Naive thymus-derived CD8-positive, alpha-beta T cell (primary cell): ENCODE data around the gene VPS8. TPM values are rescaled to one million over a fixed set of nuclear protein-coding genes. Genes with fewer than 3 reads are reported as not detected.
A peak's percentile ranks its signal among the peaks of the same experiment; 100 is the strongest.

Experiments
- ATAC-seq, 2 donors: fragments of 150-1000 bp; cut with Tn5 transposase in 1 of 2; sonication (Bioruptor Pico), chemical (Tn5 transposase) in 1 of 2; 1 replicate in 1 of 2; 2 replicates in 1 of 2; pipeline ENCODE4 v1.10.0; 2021; ENCODE audit warnings: mild to moderate bottlenecking in 2 of 2, moderate library complexity in 2 of 2
- POLR2A ChIA-PET: fragments of 350-600 bp; sonication (Branson Sonifier 250); formaldehyde crosslinking; loops from one replicate; lab custom pipeline; 2021; ENCODE audit warnings: antibody characterized with exemption; lab: Charles Lee
- DNase-seq, 10 donors: peaks; one replicate each; pipeline versions ENCODE4 v3.0.0 to v3.0.0-alpha.2; 2020 to 2022
- H3K27ac Mint-ChIP-seq, 10 donors: one replicate each; pipeline ENCODE4 v1.8.0; 2020 to 2022; ENCODE audit warnings: mild to moderate bottlenecking in 10 of 10, mixed read lengths in 10 of 10, moderate library complexity in 4 of 10, inconsistent platforms in 1 of 10
- H3K27me3 Mint-ChIP-seq, 5 donors: one replicate each; pipeline ENCODE4 v1.8.0; 2021 to 2022; ENCODE audit warnings: mixed read lengths in 5 of 5
- H3K36me3 Mint-ChIP-seq, 3 donors: one replicate each; pipeline ENCODE4 v1.8.0; 2020 to 2022; ENCODE audit warnings: mixed read lengths in 3 of 3, mild to moderate bottlenecking in 2 of 3, inconsistent platforms in 1 of 3
- H3K4me1 Mint-ChIP-seq, 4 donors: one replicate each; pipeline ENCODE4 v1.8.0; 2021 to 2022; ENCODE audit warnings: mixed read lengths in 4 of 4
- H3K4me3 Mint-ChIP-seq, 10 donors: one replicate each; pipeline ENCODE4 v1.8.0; 2020 to 2022; ENCODE audit warnings: mild to moderate bottlenecking in 10 of 10, mixed read lengths in 10 of 10, moderate library complexity in 6 of 10, inconsistent platforms in 1 of 10
- H3K9me3 Mint-ChIP-seq, 9 donors: one replicate each; pipeline ENCODE4 v1.8.0; 2020 to 2022; ENCODE audit warnings: mixed read lengths in 9 of 9, mild to moderate bottlenecking in 3 of 9, inconsistent platforms in 1 of 9, moderate library complexity in 1 of 9
- polyA plus RNA-seq, 3 donors: library from polyadenylated mRNA; unstranded; fragments of 300-500 nt; fragmentation: Illumina TruSeq; gene quantifications; one replicate each; pipeline ENCODE4 v1.2.3, GENCODE V29; 2021
- total RNA-seq, 8 experiments: library from RNA in 2 of 8; stranded (reverse) in 2 of 8; gene quantifications; one replicate each; pipeline ENCODE4 v1.2.3 and lab custom pipeline; 2021 to 2026

The VPS8 gene
- 100 to 1,000 TPM; 102 to 105 TPM for total RNA-seq
- 10 to 100 TPM; 19.0 to 30.8 (median 23.9) TPM for polyA plus RNA-seq
- 49.3 to 134 (median 108) reads per million in 6 experiments for total RNA-seq (lab: John Stamatoyannopoulos, UW)

- H3K9me3 Mint-ChIP-seq: peaks cover 0 to 4% (median 0%) of the 10 kb centered on the region in 9 donors
These were observed at the start of gene VPS8 for GRCh38 chr3:184811999-184812661. Gene VPS8, plus strand, starts transcription at chr3:184812166. Its CDS starts 12,467 bp downstream, at chr3:184824633.

DNA sequence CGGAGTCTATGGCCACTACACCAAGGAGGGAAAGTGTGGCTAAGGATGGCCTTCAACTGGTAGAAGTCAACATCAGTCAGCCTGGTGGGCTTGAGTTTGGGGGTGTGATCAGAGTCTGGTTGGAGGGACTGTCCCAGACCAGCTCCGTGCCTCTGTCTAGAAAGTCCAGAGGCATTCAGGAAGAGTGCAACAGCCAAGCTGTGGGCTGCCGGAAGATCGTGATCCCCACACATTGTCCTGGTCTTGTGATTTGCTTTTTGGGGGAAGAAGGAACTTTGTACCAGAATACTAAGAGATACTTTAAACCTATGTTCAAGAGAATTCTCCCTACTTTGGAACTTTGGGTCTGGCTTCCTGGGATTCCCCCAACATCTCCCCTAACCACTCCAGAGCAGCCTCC, 47.8 kb upstream of the VPS8 start:
- Mint-ChIP-seq H3K36me3 (no peaks in the 10 kb centered on the region), H3K4me3 (no peak overlapping the region), H3K27ac (no peak overlapping the region), H3K4me1 (peaks cover 0 to 17% (median 0%) of the 10 kb centered on the region in 4 donors), H3K27me3 (peaks cover 3 to 18% (median 10%) of the 10 kb centered on the region in 5 donors), H3K9me3 (no peaks in the 10 kb centered on the region)
- ATAC-seq: no peak
- POLR2A ChIA-PET: no interaction called here
- DNase-seq: no peak

More at GRCh38 chr3:184811999-184812661, at the start of gene VPS8:
- DNase-seq: peak; percentile 94 to 98 (median 96)
- Mint-ChIP-seq H3K4me3 (peak within 1 kb of the TSS; percentile 92 to 100 (median 96)), H3K27ac (peak within 1 kb of the TSS; percentile 95 to 100 (median 98)), H3K27me3 (peaks cover 0 to 3% (median 0%) of the 10 kb centered on the region in 5 donors), H3K4me1 (peaks cover 21 to 58% (median 51%) of the 10 kb centered on the region in 4 donors), H3K36me3 (peaks cover 0 to 11% (median 5%) of the 10 kb centered on the region in 3 donors)
- ATAC-seq: peak; percentile 82 to 83
- POLR2A ChIA-PET: interaction anchor here (0.5 to 1.0 kb wide), 6 partner anchors 12 to 450 kb away, joined by 3 to 4 read pairs (median 3); partner anchors contain the start of genes CLCN2, EPHB3 and POLR2H

DNA sequence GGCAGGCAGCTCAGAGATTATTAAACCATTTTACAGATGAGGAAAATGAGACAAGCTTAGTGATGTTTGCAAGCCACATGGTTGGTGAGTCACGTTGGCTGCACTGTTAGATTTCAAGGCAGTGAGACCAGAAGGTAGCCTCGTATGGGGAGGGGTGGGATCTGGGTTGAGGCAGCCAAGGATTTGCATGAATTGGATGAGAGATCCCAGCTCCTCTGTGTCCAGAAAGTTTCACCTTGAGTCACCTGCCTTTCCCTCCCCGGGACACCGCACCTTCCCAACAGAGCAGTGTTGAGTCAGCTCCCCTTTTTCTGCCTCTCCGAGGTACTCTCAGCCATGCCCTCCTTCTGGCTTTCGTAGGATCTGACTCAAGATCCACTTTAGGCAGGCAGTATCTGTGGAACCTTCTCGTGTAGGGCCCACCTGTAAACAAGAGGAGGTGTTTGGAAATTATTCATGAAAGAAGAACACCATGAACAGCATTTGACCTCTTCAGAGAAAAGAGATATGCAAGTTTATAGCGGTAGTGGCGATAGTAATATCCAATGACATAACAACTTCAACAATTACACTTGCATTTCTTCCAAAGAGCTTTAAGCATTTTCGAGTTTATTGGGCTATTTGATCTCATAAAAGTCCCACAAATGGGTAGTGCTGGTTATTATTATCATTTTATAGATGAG, 46.8 kb upstream of the VPS8 start:
- POLR2A ChIA-PET: no interaction called here
- H3K27me3 Mint-ChIP-seq: peaks cover 4 to 18% (median 11%) of the 10 kb centered on the region in 5 donors
- no peak for DNase-seq
- no peak overlapping the region for H3K27ac Mint-ChIP-seq
- H3K4me1 Mint-ChIP-seq: peaks cover 0 to 17% (median 0%) of the 10 kb centered on the region in 4 donors
- no peaks in the 10 kb centered on the region for H3K36me3 Mint-ChIP-seq
- H3K4me3 Mint-ChIP-seq: no peak overlapping the region
- no peaks in the 10 kb centered on the region for H3K9me3 Mint-ChIP-seq
- no peak for ATAC-seq

GRCh38 chr3:184765730-184766074, 46.3 kb upstream of the VPS8 start:
- H3K9me3 Mint-ChIP-seq: no peaks in the 10 kb centered on the region
- DNase-seq (no peak), ATAC-seq (no peak)
- H3K4me3 Mint-ChIP-seq: peak overlapping the region in 1 of 10 donors; percentile 1
- no peaks in the 10 kb centered on the region for H3K36me3 Mint-ChIP-seq
- H3K27me3 Mint-ChIP-seq: peaks cover 4 to 18% (median 11%) of the 10 kb centered on the region in 5 donors
- H3K4me1 Mint-ChIP-seq: peaks cover 0 to 17% (median 0%) of the 10 kb centered on the region in 4 donors
- H3K27ac Mint-ChIP-seq: no peak overlapping the region
- POLR2A ChIA-PET: no interaction called here

DNA sequence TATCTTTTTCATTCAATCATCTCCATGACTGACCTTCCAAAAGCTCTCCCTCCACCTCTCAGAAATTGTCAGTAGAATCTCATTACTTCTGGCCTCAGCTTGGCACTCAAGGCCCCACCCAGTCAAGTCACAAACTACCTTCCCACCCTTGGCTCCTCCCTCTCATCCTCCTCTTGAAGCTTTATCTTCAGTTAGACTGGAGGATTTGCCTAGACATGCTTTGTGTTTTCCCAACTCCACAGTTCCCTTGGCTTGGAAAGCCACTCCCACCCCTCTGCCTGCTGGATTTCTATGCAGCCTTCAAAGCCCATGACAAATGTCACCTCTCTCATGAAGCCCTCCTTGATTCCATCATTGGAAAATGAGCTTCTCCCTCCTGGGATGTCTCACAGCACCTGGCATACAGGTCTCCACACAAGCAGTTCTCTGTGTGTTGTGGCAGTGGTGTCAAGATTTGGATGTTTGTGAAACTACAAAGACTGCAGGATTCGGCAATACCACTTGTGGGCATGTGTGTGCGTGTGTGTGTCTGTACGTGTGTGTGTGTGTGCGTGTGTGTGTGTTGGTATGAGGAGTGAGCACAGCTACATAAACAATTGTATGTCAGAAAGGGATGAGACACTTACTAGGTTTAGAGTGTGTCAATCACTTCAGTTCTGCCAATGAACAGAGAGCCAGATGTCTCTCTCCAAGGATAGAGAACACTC, 45.3 kb upstream of the VPS8 start:
- H3K36me3 Mint-ChIP-seq: no peaks in the 10 kb centered on the region
- H3K4me1 Mint-ChIP-seq: peaks cover 0 to 17% (median 0%) of the 10 kb centered on the region in 4 donors
- DNase-seq (peak in 1 of 10 donors; percentile 10), ATAC-seq (no peak)
- H3K9me3 Mint-ChIP-seq: no peaks in the 10 kb centered on the region
- peaks cover 4 to 18% (median 11%) of the 10 kb centered on the region in 5 donors for H3K27me3 Mint-ChIP-seq
- peak overlapping the region in 2 of 10 donors; percentile 14 to 22 for H3K27ac Mint-ChIP-seq
- no peak overlapping the region for H3K4me3 Mint-ChIP-seq
- POLR2A ChIA-PET: no interaction called here

DNA sequence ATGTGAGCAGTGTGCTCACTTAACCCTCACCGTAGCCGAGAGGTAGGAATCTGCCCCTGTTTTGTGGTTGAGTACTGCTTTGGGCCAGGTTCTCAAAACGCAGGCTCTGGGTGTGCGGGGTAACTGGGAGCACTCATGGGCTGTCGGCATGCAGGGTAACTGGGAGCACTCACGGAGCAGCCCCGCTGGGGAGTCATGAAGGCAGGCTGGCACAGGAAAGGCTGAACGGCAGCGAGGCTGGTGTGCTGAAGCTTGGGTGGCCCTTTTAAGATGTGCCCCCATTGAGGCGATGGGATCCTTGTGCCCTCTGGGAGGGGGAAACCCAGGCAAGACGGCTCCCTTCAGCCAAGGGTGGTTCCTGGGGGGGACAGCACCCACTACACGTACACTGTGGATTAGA, 44.6 kb upstream of the VPS8 start:
- POLR2A ChIA-PET: no interaction called here
- Mint-ChIP-seq H3K36me3 (no peaks in the 10 kb centered on the region), H3K27me3 (peaks cover 4 to 18% (median 11%) of the 10 kb centered on the region in 5 donors), H3K9me3 (no peaks in the 10 kb centered on the region), H3K4me3 (no peak overlapping the region), H3K4me1 (peaks cover 0 to 17% (median 0%) of the 10 kb centered on the region in 4 donors), H3K27ac (no peak overlapping the region)
- no peak for DNase-seq
- ATAC-seq: no peak

GRCh38 chr3:184769382-184770170, 42.4 kb upstream of the VPS8 start:
- H3K9me3 Mint-ChIP-seq: no peaks in the 10 kb centered on the region
- POLR2A ChIA-PET: no interaction called here
- no peak for DNase-seq

GRCh38 chr3:184770541-184770940, 41.4 kb upstream of the VPS8 start:
- no peak overlapping the region for H3K4me3 Mint-ChIP-seq
- no peak for ATAC-seq
- H3K4me1 Mint-ChIP-seq: peaks cover 0 to 11% (median 0%) of the 10 kb centered on the region in 4 donors
- DNase-seq: no peak
- POLR2A ChIA-PET: no interaction called here
- no peaks in the 10 kb centered on the region for H3K9me3 Mint-ChIP-seq
- H3K27me3 Mint-ChIP-seq: peaks cover 3 to 14% (median 10%) of the 10 kb centered on the region in 5 donors
- no peaks in the 10 kb centered on the region for H3K36me3 Mint-ChIP-seq
- no peak overlapping the region for H3K27ac Mint-ChIP-seq

More at GRCh38 chr3:184769382-184770170, 42.4 kb upstream of the VPS8 start:
- no peaks in the 10 kb centered on the region for H3K36me3 Mint-ChIP-seq
- no peak overlapping the region for H3K4me3 Mint-ChIP-seq
- no peak for ATAC-seq
- H3K27ac Mint-ChIP-seq: peak overlapping the region in 1 of 10 donors; percentile 33
- peaks cover 0 to 17% (median 0%) of the 10 kb centered on the region in 4 donors for H3K4me1 Mint-ChIP-seq
- H3K27me3 Mint-ChIP-seq: peaks cover 3 to 14% (median 8%) of the 10 kb centered on the region in 5 donors

- H3K36me3 Mint-ChIP-seq: no peaks in the 10 kb centered on the region
- ATAC-seq: no peak
- peaks cover 5 to 12% (median 10%) of the 10 kb centered on the region in 5 donors for H3K27me3 Mint-ChIP-seq
- H3K4me1 Mint-ChIP-seq: peaks cover 0 to 3% (median 0%) of the 10 kb centered on the region in 4 donors
- H3K27ac Mint-ChIP-seq: no peak overlapping the region
- H3K9me3 Mint-ChIP-seq: no peaks in the 10 kb centered on the region
- POLR2A ChIA-PET: no interaction called here
- no peak overlapping the region for H3K4me3 Mint-ChIP-seq
- DNase-seq: no peak
These were observed 40.5 kb upstream of the VPS8 start for GRCh38 chr3:184771301-184772127.

DNA sequence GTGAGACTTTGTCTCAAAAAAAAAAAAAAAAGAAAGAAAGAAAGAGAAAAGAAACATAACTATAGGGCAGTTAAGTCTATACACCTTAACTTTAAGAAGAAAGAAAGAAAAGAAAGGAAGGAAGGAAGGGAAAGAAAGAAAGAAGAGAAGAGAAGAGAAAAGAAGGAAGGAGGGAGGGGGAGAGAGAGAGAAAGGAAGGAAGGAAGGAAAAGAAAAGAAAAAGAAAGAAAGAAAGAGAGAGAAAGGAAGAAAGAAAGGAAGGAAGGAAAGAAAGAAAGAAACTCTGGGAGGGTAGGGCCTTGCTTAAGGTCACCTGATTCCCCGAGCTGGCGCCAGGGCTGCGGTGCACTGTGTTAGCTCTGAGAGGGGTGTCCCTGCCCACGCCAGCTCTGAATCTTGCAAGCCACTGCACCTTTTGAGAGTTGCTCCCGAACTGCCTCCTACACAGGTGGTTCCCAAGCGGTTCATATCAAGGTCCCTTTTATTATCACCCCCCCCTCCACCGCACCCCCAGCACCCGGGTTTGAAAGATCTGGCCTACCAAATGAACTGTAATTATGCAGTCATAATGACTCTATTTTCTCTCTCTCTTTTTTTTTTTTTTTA, 39.2 kb upstream of the VPS8 start:
- DNase-seq: no peak
- Mint-ChIP-seq H3K9me3 (no peaks in the 10 kb centered on the region), H3K4me3 (no peak overlapping the region), H3K27ac (peak overlapping the region in 1 of 10 donors; percentile 62), H3K27me3 (peaks cover 1 to 8% (median 4%) of the 10 kb centered on the region in 5 donors), H3K4me1 (peaks cover 0 to 3% (median under 1%) of the 10 kb centered on the region in 4 donors), H3K36me3 (no peaks in the 10 kb centered on the region)
- no peak for ATAC-seq
- POLR2A ChIA-PET: interaction anchor here (1.1 kb wide), 1 partner anchor 84 kb away, joined by 5 read pairs; no protein-coding TSS in a partner anchor
